ENCODE results near the gene SULT1A1. TPM values are rescaled to one million over a fixed set of nuclear protein-coding genes. Genes with fewer than 3 reads are reported as not detected.
"Not testable (repeated sequence)": the region's sequence is repeated elsewhere in the genome, so short reads cannot be mapped to it uniquely, and the experiment has no call there.

SULT1A1 gene
- 10 to 100 TPM; 15.6 to 17.4 TPM for total RNA-seq

GRCh38 chr16:28609631-28610594, at the start of gene SULT1A1:
SULT1A1 (minus strand) TSS chr16:28610044; CDS start chr16:28608855, 1,189 bp downstream.
- Mint-ChIP-seq H3K9me3 (no peaks in the 10 kb centered on the region), H3K27me3 (no peaks in the 10 kb centered on the region), H3K4me1 (ENCODE audit: low read depth) (peaks cover 12% of the 10 kb centered on the region), H3K4me3 (no peak within 1 kb of the TSS), H3K27ac (no peak within 1 kb of the TSS), H3K36me3 (ENCODE audit: low read depth) (peaks cover 2% of the 10 kb centered on the region)
- ATAC-seq: no peak
- intact Hi-C loops (cut with micrococcal nuclease): no loop called here
- ChIA-PET CTCF (interaction anchor here (1.2 kb wide), 1 partner anchor 13 kb away, joined by 5 read pairs; no protein-coding TSS in a partner anchor), POLR2A (interaction anchor here (0.6 kb wide), 1 partner anchor 233 kb away, joined by 3 read pairs; no protein-coding TSS in a partner anchor)
- TF ChIP-seq CTCF (IDR thresholded peaks at IDR 0.05): no peak
- no peak for DNase-seq

- ATAC-seq; DNase-seq; H3K4me1 Mint-ChIP-seq (ENCODE audit: low read depth); H3K27me3 Mint-ChIP-seq; CTCF ChIA-PET; POLR2A ChIA-PET; H3K4me3 Mint-ChIP-seq; H3K36me3 Mint-ChIP-seq (ENCODE audit: low read depth); H3K27ac Mint-ChIP-seq; intact Hi-C loops (cut with micrococcal nuclease); H3K9me3 Mint-ChIP-seq: not testable (repeated sequence)
Measured at GRCh38 chr16:28639959-28640358, 30.1 kb upstream of the SULT1A1 start.

GRCh38 chr16:28638359-28638758, 28.5 kb upstream of the SULT1A1 start:
- CTCF ChIA-PET; intact Hi-C loops (cut with micrococcal nuclease); H3K27me3 Mint-ChIP-seq; H3K4me3 Mint-ChIP-seq; POLR2A ChIA-PET; H3K9me3 Mint-ChIP-seq; H3K36me3 Mint-ChIP-seq (ENCODE audit: low read depth); H3K27ac Mint-ChIP-seq; ATAC-seq; H3K4me1 Mint-ChIP-seq (ENCODE audit: low read depth); DNase-seq: not testable (repeated sequence)

GRCh38 chr16:28637765-28638164, 27.9 kb upstream of the SULT1A1 start, which contains the start of gene NPIPB8:
NPIPB8 (plus strand) TSS chr16:28638065; CDS start chr16:28638361, 296 bp downstream.
- intact Hi-C loops (cut with micrococcal nuclease); H3K4me1 Mint-ChIP-seq (ENCODE audit: low read depth); CTCF ChIA-PET; H3K4me3 Mint-ChIP-seq; H3K36me3 Mint-ChIP-seq (ENCODE audit: low read depth); DNase-seq; H3K9me3 Mint-ChIP-seq; POLR2A ChIA-PET; H3K27me3 Mint-ChIP-seq; ATAC-seq; H3K27ac Mint-ChIP-seq: not testable (repeated sequence)

GRCh38 chr16:28636093-28636823, 26.4 kb upstream of the SULT1A1 start:
- ATAC-seq; H3K36me3 Mint-ChIP-seq (ENCODE audit: low read depth); H3K4me1 Mint-ChIP-seq (ENCODE audit: low read depth); POLR2A ChIA-PET; H3K9me3 Mint-ChIP-seq; DNase-seq; H3K4me3 Mint-ChIP-seq; CTCF ChIA-PET; H3K27me3 Mint-ChIP-seq; intact Hi-C loops (cut with micrococcal nuclease); H3K27ac Mint-ChIP-seq: not testable (repeated sequence)

GRCh38 chr16:28630905-28631304, 21.1 kb upstream of the SULT1A1 start:
- H3K9me3 Mint-ChIP-seq; H3K4me3 Mint-ChIP-seq; ATAC-seq; intact Hi-C loops (cut with micrococcal nuclease); H3K27ac Mint-ChIP-seq; DNase-seq; H3K27me3 Mint-ChIP-seq; POLR2A ChIA-PET; H3K4me1 Mint-ChIP-seq (ENCODE audit: low read depth); CTCF ChIA-PET; H3K36me3 Mint-ChIP-seq (ENCODE audit: low read depth): not testable (repeated sequence)

GRCh38 chr16:28623172-28623711, 13.4 kb upstream of the SULT1A1 start:
- Mint-ChIP-seq H3K4me3 (peak overlapping the region; percentile 91), H3K9me3 (no peaks in the 10 kb centered on the region), H3K27me3 (no peaks in the 10 kb centered on the region), H3K27ac (peak overlapping the region; percentile 88), H3K4me1 (ENCODE audit: low read depth) (peaks cover 11% of the 10 kb centered on the region), H3K36me3 (ENCODE audit: low read depth) (peaks cover 11% of the 10 kb centered on the region)
- CTCF ChIA-PET: interaction anchor here (0.6 to 1.2 kb wide), 2 partner anchors 13 to 430 kb away, joined by 3 to 5 read pairs; partner anchors contain the start of gene SULT1A1
- DNase-seq (peak; percentile 80), ATAC-seq (peak; percentile 94)
- TF ChIP-seq CTCF (IDR thresholded peaks at IDR 0.05): no peak
- intact Hi-C loops (cut with micrococcal nuclease): no loop called here
- POLR2A ChIA-PET: no interaction called here

GRCh38 chr16:28622532-28623171, 12.8 kb upstream of the SULT1A1 start:
- H3K9me3 Mint-ChIP-seq; intact Hi-C loops (cut with micrococcal nuclease); POLR2A ChIA-PET; H3K27me3 Mint-ChIP-seq; DNase-seq: not testable (repeated sequence)
- peak; percentile 7 for ATAC-seq
- peak overlapping the region; percentile 88 for H3K27ac Mint-ChIP-seq
- H3K4me3 Mint-ChIP-seq: peak overlapping the region; percentile 91
- CTCF ChIA-PET: interaction anchor here (1.2 kb wide), 1 partner anchor 13 kb away, joined by 5 read pairs; the partner anchor contains the start of gene SULT1A1
- peaks cover 11% of the 10 kb centered on the region for H3K4me1 Mint-ChIP-seq (ENCODE audit: low read depth)
- peaks cover 11% of the 10 kb centered on the region for H3K36me3 Mint-ChIP-seq (ENCODE audit: low read depth)
